HG02678 (cell line): Measurements from ENCODE around the gene BCL3.
"Not testable (repeated sequence)": the region's sequence is repeated elsewhere in the genome, so short reads cannot be mapped to it uniquely, and the experiment has no call there.

Experiments used
- ATAC-seq: cut with Tn5 transposase; IDR thresholded peaks from one replicate; pipeline ENCODE4 v1.9.1; 2021; ENCODE audit warnings: mild to moderate bottlenecking, moderate library complexity; ENCODE audit not compliant: unreplicated experiment

The BCL3 gene

GRCh38 chr19:44757057-44757734, 8.7 kb downstream of the BCL3 start:
- no peak for ATAC-seq

GRCh38 chr19:44757735-44758505, 9.4 kb downstream of the BCL3 start:
- ATAC-seq = no peak

GRCh38 chr19:44758596-44758995, 10.1 kb downstream of the BCL3 start:
- ATAC-seq = no peak

- no peak for ATAC-seq
Measured at GRCh38 chr19:44759083-44759804, 10.7 kb downstream of the BCL3 start.

- ATAC-seq = no peak
Measured at GRCh38 chr19:44762038-44762437, 13.5 kb downstream of the BCL3 start.

GRCh38 chr19:44765033-44765948, 16.8 kb downstream of the BCL3 start:
- ATAC-seq = no peak

- ATAC-seq = no peak
Measured at GRCh38 chr19:44765949-44766335, 17.4 kb downstream of the BCL3 start.

GRCh38 chr19:44767295-44768180, 19.0 kb downstream of the BCL3 start:
- ATAC-seq = no peak

GRCh38 chr19:44770550-44771257, 22.2 kb downstream of the BCL3 start:
- ATAC-seq = peak; percentile 96

GRCh38 chr19:44772144-44772543, 23.6 kb downstream of the BCL3 start:
- ATAC-seq = not testable (repeated sequence)

GRCh38 chr19:44772959-44773358, 24.5 kb downstream of the BCL3 start:
- ATAC-seq = no peak

- no peak for ATAC-seq
Measured at GRCh38 chr19:44775676-44776240, 27.2 kb downstream of the BCL3 start.

GRCh38 chr19:44776402-44777096, 28.0 kb downstream of the BCL3 start:
- ATAC-seq = no peak

GRCh38 chr19:44777715-44778347, 29.3 kb downstream of the BCL3 start, which contains the start of gene CBLC:
CBLC (plus strand) TSS chr19:44777890; CDS start chr19:44777932, 42 bp downstream.
- no peak for ATAC-seq

- ATAC-seq = no peak
Measured at GRCh38 chr19:44779150-44779549, 30.6 kb downstream of the BCL3 start.

- ATAC-seq = not testable (repeated sequence)
Measured at GRCh38 chr19:44781694-44782093, 33.2 kb downstream of the BCL3 start.

- ATAC-seq = no peak
Measured at GRCh38 chr19:44782729-44783128, 34.2 kb downstream of the BCL3 start.

GRCh38 chr19:44783545-44783944, 35.0 kb downstream of the BCL3 start:
- ATAC-seq = no peak
